A549 treated with RU486 at 1 μM for 4 hours (cell line): ENCODE measurements around the gene TRPM1. TPM values are rescaled to one million over a fixed set of nuclear protein-coding genes. Genes with fewer than 3 reads are reported as not detected.

Experiments used
- total RNA-seq: library from RNA; stranded (reverse); fragments of 200-300 nt; extraction: Qiagen RNA extraction; gene quantifications from 5 replicates; pipeline ENCODE4 v1.2.3, GENCODE V29; 2022; ENCODE audit warnings: low read depth

Gene TRPM1
- total RNA-seq = not detected in 5 replicates

DNA sequence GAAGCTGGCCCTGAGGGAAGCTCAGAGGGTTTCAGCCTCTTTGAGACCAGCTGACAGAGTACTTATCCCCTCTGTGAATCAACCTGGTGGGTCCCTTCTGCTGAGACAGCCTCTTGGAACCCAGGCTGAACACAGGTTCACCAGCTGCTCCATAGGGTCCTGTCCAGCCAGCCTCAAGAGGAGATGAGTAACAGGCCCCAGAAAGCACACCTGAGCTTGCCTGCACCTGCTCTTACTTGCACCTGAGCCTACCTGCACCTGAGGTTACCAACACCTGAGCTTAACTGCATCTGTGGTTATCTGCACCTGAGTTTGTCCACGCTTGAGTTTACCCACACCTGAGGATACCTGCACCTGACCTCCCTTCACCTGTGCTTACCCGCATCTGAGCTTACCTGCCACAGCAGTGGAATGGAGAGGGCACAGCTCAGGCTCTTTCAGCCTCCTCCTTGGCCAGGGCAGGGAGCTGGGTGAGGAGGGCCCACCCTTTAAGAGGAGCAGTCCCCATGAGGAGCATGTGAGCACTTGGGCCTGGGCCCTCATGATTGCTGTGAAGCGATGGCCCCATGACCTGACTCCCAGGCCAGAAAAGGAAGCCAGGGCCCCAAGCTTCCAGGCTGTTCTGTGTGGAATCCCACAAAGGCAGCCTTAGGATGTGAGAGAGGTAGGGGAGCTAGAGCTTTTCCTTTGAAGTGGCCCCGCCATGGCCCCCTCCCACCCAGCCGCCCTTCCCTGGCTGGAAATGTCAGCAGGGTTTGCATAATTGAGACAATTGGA lies at the start of gene TRPM1:
Gene TRPM1 (minus strand): TSS at position 464 of the 777 bp plus-strand sequence. CDS start 20,370 bp downstream, outside the sequence.

DNA sequence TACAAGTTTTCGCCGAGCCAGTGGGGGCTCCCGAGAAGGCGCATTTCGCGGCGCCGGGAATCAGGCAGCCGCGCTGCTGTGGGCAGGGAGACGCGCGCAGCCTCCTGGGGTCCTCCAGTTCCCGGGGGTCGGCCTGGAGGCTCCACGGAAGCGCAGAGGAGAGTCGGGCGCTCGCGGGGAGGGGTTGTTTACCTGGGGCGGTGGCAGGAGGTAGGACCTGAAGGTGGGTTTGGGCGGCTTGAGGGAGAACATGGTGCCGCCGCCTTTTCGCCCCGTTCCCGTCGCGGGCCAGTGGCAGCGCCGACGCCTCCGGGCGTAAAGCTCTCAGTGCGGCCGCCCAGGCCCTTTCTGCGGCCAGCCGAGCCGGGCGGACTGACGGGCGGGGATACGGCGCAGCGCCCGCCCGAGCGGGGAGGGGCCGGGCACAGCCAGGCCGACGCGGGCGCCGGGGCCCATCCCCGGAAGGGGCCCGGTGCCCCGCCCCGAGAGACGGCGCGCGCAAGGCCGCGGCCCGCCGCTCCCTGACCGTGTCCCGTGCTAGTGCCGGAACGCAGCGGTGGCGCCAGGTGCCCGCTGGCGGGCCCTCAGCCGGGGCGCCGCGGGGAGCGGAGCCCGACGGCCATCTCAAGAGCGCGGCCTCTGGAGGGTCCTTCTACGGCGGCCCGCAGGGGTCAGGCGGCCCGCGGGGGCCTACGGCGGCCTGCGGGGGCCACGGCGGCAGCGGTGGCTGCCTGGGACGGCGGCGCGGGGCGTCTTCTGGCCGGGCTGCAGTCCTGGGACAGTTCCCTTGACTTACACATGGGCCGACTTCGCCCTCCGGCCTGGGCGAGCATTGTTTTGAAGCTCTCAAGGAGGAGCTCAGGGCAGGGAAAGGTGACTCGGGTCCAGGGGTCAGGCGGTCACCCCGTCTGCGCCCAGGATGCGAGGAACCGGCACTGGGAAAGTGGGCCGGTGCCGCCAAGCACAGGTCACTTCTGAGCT lies 110.0 kb downstream of the TRPM1 start, which contains the start of gene MTMR10:
Gene MTMR10 (minus strand): TSS at position 374 of the 981 bp plus-strand sequence. CDS start 122 bp downstream, at position 252.

Other genes starting within 250 kb of the TRPM1 start
- gene FAN1, start 197.8 kb downstream of the TRPM1 start, total RNA-seq = 9.3 to 13.0 TPM (median 11.5 TPM) in 5 replicates
- gene MTMR10, start 110.1 kb downstream of the TRPM1 start, total RNA-seq = 9.7 to 19.1 TPM (median 15.5 TPM) in 5 replicates
- gene KLF13, start 225.1 kb upstream of the TRPM1 start, total RNA-seq = 61.2 to 89.2 TPM (median 82.5 TPM) in 5 replicates